Stimulated activated effector memory CD8-positive, alpha-beta T cell treated with anti-CD3 and anti-CD28 coated beads, Interleukin-12 subunit alpha, Interleukin-12 subunit beta, amount 100 ng/mL, for 72 hours (primary cell): ENCODE measurements around the gene DHRS2.
A peak's percentile ranks its signal among the peaks of the same experiment; 100 is the strongest.
"Not testable (repeated sequence)": the region's sequence is repeated elsewhere in the genome, so short reads cannot be mapped to it uniquely, and the experiment has no call there.

ENCODE experiments used
- ATAC-seq: fragments of 150-1000 bp; cut with Tn5 transposase; 2 replicates; pipeline ENCODE4 v1.10.0; 2021
- DNase-seq, 2 donors: peaks; one replicate each; pipeline ENCODE4 v3.0.0; 2021 to 2022; ENCODE audit warnings: low spot score in 2 of 2
- H3K27ac Mint-ChIP-seq: one replicate; pipeline ENCODE4 v1.8.0; 2022; ENCODE audit warnings: mild to moderate bottlenecking, mixed read lengths
- H3K36me3 Mint-ChIP-seq: one replicate; pipeline ENCODE4 v1.8.0; 2022; ENCODE audit warnings: mild to moderate bottlenecking, mixed read lengths
- H3K4me1 Mint-ChIP-seq: one replicate; pipeline ENCODE4 v1.8.0; 2022; ENCODE audit warnings: mixed read lengths
- H3K4me3 Mint-ChIP-seq: one replicate; pipeline ENCODE4 v1.8.0; 2022; ENCODE audit warnings: mild to moderate bottlenecking, mixed read lengths
- H3K9me3 Mint-ChIP-seq: one replicate; pipeline ENCODE4 v1.8.0; 2022; ENCODE audit warnings: mixed read lengths

DHRS2 gene

DNA sequence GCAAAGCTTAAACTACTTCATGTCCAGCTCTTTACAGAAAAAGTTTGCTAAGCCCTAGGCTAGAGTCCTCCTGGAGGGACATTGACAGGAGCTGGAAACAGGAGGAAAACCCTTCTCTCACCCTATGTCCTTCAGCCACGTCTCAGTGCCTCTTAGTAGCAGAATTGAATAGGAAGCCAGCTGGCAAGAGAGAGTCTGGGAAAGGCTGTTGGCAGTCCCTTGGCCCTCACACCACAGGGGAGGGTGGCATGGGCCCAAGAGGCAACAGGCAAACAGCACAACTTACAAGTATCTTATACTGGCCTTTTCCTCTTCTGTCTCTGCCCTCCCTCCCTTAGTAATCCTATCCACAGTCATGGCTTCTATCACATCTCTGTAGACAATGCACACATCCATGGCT, 27.7 kb upstream of the DHRS2 start:
- ATAC-seq (no peak), DNase-seq (no peak)
- peaks cover 47% of the 10 kb centered on the region for H3K4me1 Mint-ChIP-seq
- H3K9me3 Mint-ChIP-seq = peaks cover 5% of the 10 kb centered on the region
- H3K27ac Mint-ChIP-seq = peak overlapping the region; percentile 96
- no peak overlapping the region for H3K4me3 Mint-ChIP-seq
- H3K36me3 Mint-ChIP-seq = no peaks in the 10 kb centered on the region

DNA sequence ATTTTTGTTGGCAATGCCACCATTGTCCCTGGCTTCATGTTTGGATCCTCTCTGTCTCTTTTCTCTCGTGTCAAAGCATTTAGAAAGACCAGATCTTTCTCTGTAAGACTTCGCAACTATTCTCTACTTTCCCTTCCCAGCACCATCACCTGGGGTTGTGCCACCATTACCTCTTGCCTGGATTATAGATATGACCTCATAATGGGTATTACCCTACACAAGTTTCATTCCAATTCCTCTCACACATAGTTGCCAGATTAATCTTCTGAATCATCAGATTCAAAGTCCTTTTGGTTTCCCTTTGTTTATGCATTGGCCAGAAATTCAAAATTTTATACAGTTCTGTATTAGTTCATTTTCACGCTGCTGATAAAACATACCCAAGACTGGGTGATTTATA, 27.2 kb upstream of the DHRS2 start:
- Mint-ChIP-seq H3K9me3 (peaks cover 5% of the 10 kb centered on the region), H3K4me1 (peaks cover 51% of the 10 kb centered on the region), H3K4me3 (no peak overlapping the region), H3K27ac (peak overlapping the region; percentile 96), H3K36me3 (no peaks in the 10 kb centered on the region)
- DNase-seq (no peak), ATAC-seq (no peak)

DNA sequence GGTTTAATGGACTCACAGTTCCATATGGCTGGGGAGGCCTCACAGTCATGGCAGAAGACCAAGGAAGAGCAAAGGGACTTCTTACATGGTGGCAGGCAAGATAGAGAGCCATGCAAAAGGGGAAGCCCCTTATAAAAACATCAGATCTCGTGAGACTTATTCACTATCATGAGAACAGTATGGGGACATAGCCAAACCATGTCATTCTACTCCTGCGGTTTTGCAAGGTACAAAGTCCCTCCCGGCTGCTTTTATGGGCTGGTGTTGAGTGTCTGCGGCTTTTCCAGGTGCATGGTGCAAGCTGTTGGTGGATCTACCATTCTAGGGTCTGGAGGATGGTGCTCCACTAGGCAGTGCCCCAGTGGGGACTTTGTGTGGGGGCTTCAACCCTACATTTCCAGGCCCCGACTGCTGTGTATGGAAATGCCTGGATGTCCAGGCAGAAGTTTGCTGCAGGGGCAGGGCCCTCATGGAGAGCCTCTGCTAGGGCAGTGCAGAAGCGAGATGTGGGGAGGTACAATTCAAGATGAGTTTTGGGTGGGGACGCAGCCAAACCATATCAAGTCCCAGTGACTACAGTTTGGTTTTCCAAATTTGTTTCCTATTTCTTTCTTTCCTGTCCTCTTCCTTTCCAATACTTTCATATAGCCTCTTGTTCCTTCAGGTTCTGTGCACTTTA, 26.6 kb upstream of the DHRS2 start:
- peak overlapping the region; percentile 43 for H3K4me3 Mint-ChIP-seq

DNA sequence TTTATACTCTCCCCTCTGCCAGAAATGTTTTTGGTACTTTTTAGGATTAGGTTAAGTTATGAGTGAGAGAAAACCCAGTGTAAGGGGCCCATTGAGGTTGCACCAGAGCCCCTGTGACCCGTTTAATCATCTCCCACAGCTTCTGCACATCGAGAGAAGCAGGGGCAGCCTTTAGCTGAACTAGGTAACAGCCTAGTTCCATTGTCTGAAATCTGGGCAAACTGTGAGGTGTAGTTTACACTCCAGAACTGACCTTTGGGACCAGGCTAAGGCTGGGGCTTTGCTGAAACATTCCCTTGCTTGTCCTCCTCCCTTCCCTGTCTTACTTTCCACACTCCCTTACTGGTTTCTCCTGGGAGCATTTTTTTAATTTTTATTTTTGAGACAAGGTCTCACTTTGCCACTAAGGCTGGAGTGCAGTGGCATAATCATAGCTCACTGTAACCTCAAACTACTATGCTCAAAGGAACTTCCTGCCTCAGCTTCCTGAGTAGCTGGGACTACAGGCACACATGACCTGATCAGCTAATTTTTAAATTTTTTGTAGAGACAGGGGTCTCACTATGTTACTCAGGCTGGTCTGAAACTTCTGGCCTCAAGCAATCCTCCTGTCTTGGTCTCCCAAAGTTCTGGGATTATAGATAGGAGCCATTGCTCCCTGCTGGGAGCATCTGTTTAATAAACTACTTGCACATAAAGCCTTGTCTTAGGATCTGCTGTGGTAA, 25.9 kb upstream of the DHRS2 start:
- Mint-ChIP-seq H3K9me3 (peaks cover 5% of the 10 kb centered on the region), H3K4me1 (peaks cover 53% of the 10 kb centered on the region), H3K27ac (peak overlapping the region; percentile 96), H3K4me3 (peak overlapping the region; percentile 43), H3K36me3 (no peaks in the 10 kb centered on the region)
- ATAC-seq = no peak
- no peak for DNase-seq

More for the DNA sequence above, 26.6 kb upstream of the DHRS2 start:
- not testable (repeated sequence) for ATAC-seq, DNase-seq, H3K36me3 Mint-ChIP-seq, H3K9me3 Mint-ChIP-seq
- H3K4me1 Mint-ChIP-seq = peaks cover 56% of the 10 kb centered on the region
- peak overlapping the region; percentile 96 for H3K27ac Mint-ChIP-seq

DNA sequence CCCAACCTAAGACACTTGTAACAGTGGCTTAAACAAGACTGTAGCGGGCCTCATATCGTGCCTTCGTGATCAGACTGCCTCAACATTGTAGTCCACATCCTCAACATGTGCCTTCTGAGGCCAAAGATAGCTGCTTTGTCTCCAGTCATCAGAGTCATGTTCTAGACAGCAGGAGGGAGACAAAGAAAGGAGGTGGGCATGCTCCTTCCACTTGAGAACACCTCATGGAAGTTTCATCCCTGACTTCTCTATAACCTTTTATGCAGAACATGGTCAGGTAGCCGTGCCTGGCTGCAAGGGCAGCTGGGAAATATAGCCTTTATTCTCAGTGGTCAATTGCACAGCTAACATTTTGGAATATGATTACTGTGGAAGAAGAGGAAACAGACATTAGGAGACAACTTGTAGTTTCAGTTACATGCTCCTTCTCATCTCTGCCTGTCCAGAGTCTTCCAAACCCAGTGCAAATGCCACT, 25.3 kb upstream of the DHRS2 start:
- no peak for DNase-seq
- no peak for ATAC-seq
- Mint-ChIP-seq H3K9me3 (peaks cover 5% of the 10 kb centered on the region), H3K27ac (peak overlapping the region; percentile 96), H3K4me1 (peaks cover 47% of the 10 kb centered on the region), H3K4me3 (no peak overlapping the region), H3K36me3 (no peaks in the 10 kb centered on the region)

DNA sequence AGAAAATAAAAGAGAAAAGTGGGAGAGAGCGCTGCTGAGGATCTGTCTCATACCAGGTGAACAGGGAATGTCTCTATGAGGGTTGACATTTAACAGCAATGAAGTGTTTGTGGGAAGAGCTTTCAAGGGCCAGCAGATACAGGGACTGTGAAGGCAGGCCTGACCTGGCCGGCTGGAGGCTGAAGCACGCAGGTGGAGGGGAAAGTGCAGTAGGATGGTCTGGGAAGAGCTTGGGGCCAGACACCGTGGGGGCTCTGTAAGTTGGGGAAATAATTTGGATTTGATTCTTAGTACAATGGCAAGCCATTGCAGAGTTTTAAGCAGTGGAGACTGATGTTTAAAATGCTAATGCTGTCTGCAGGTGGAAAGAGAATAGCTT, 23.8 kb upstream of the DHRS2 start:
- ATAC-seq (no peak), DNase-seq (no peak)
- Mint-ChIP-seq H3K36me3 (no peaks in the 10 kb centered on the region), H3K4me3 (no peak overlapping the region), H3K27ac (no peak overlapping the region), H3K9me3 (peaks cover 5% of the 10 kb centered on the region), H3K4me1 (peaks cover 33% of the 10 kb centered on the region)

DNA sequence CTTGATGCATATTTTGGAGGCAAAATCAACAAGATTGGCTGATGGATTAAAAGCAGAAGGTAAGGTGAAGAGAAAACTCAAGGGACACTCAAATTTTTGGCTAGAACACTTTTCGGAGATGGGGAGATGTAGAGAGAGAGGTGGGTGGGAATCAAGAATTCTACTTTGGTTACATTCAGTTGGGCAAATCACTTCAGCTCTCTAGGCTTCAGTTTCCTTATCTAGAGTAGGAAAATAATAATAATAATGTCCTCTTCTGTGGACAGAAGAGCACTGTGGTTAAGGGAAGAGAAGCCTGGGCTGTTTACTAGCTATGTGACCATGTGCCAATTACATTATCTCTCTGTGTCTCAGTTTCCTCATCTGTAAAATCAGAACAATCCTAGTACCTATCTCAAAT, 23.4 kb upstream of the DHRS2 start:
- peaks cover 5% of the 10 kb centered on the region for H3K9me3 Mint-ChIP-seq
- H3K4me1 Mint-ChIP-seq = peaks cover 30% of the 10 kb centered on the region
- no peak overlapping the region for H3K4me3 Mint-ChIP-seq
- no peak overlapping the region for H3K27ac Mint-ChIP-seq
- no peaks in the 10 kb centered on the region for H3K36me3 Mint-ChIP-seq
- ATAC-seq = no peak
- no peak for DNase-seq

DNA sequence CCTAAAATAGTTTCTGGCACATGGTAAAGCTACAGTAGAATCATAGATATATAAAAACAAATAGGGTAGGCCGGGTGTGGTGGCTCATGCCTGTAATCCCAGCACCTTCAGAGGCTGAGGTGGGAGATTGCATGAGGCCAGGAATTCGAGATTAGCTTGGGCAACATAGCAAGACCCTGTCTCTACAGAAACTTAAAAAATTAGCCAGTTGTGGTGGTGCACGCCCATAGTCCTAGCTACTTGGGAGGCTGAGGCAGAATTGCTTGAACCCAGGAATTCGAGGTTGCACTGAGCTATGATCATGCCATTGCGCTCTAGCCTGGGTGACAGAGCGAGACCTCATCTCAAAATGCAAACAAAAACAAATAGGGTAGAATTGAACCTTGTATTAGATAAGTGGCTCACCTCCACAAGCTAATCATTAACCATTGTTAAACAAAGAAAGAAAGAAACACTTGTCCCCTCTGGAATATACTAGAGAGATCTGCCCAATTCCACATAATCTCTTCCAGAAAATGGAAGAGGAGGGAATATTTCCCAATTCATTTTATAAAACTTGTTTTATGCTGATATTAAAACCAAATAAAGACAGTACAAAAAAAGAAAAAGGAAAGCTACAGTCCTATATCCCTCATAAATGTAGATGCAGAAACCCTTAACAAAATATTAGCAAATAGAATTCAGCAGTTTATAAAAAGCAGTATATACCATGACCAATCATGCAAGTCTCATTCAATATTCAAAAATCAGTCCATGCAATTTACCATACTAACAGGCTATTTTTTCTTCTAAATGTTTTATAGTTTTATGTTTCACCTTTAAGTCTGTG, 22.7 kb upstream of the DHRS2 start:
- no peak overlapping the region for H3K4me3 Mint-ChIP-seq
- ATAC-seq (no peak), DNase-seq (no peak)
- H3K9me3 Mint-ChIP-seq = peaks cover 5% of the 10 kb centered on the region
- H3K4me1 Mint-ChIP-seq = peaks cover 29% of the 10 kb centered on the region
- H3K27ac Mint-ChIP-seq = peak overlapping the region; percentile 75
- H3K36me3 Mint-ChIP-seq = no peaks in the 10 kb centered on the region

DNA sequence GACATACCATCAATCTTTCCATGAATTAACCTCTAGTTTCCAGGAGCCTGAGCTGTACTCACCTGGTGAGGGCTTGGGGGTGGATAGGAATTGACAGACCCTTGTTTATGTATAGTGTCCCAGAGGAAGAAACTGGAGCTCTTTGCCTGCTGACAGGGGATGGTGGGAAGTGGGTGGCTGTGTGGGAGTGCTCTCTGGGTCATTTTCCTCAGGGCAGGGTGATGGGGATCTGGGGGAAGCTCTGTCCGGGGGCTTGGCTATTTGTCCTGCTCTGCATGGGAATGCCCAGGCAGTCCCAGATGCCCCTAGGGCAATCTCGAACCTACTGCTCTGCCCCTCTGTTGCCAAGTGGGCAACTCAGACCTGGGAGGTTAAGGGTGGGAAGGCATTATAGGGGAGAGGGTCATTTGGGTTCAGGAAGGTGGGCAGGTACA, 21.8 kb upstream of the DHRS2 start:
- peak overlapping the region; percentile 75 for H3K27ac Mint-ChIP-seq
- ATAC-seq = no peak
- DNase-seq = no peak
- no peaks in the 10 kb centered on the region for H3K36me3 Mint-ChIP-seq
- no peak overlapping the region for H3K4me3 Mint-ChIP-seq
- H3K9me3 Mint-ChIP-seq = no peaks in the 10 kb centered on the region
- peaks cover 25% of the 10 kb centered on the region for H3K4me1 Mint-ChIP-seq

DNA sequence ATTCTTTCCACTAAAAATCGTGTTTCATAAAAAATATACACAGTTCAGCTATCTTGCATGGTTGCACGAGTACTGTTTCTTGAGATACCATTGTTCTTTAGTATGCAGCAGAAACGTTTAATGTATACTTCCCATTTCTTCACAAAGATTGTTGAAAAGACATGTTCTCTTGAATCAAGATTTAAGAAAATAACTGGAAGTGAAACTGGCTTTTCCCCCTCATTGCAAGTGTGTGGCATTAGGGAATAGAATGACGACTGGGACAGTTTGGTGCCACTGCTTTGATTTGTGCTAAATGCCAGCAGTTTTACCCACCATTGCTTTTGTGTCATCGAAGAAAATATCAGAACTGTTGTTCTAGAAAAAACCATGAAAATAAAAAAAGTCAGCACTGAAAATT, 20.3 kb upstream of the DHRS2 start:
- no peak for DNase-seq
- Mint-ChIP-seq H3K27ac (no peak overlapping the region), H3K4me1 (peaks cover 16% of the 10 kb centered on the region)

DNA sequence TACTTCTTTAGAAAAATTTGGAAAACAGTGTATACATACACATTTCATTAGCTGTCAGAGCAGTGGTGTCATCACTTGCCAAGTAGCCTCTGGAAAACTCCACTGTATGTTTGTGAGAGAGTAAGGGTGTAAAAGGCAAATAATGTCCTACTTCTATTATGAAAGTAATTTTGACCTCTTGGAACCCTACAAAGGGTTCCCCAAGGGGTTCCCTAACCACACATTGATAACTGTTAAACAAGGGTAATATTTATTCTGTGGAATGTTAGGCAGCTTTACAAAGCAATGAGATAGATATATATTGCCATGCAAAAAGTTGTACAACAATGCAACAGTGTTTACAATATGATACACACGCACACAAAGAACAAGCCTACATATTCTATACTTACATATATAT, 18.6 kb upstream of the DHRS2 start:
- DNase-seq (no peak), ATAC-seq (no peak)
- Mint-ChIP-seq H3K9me3 (no peaks in the 10 kb centered on the region), H3K4me1 (peaks cover 16% of the 10 kb centered on the region), H3K36me3 (no peaks in the 10 kb centered on the region), H3K27ac (no peak overlapping the region), H3K4me3 (no peak overlapping the region)

More for the DNA sequence above, 20.3 kb upstream of the DHRS2 start:
- ATAC-seq = no peak
- Mint-ChIP-seq H3K4me3 (no peak overlapping the region), H3K36me3 (no peaks in the 10 kb centered on the region), H3K9me3 (no peaks in the 10 kb centered on the region)

DNA sequence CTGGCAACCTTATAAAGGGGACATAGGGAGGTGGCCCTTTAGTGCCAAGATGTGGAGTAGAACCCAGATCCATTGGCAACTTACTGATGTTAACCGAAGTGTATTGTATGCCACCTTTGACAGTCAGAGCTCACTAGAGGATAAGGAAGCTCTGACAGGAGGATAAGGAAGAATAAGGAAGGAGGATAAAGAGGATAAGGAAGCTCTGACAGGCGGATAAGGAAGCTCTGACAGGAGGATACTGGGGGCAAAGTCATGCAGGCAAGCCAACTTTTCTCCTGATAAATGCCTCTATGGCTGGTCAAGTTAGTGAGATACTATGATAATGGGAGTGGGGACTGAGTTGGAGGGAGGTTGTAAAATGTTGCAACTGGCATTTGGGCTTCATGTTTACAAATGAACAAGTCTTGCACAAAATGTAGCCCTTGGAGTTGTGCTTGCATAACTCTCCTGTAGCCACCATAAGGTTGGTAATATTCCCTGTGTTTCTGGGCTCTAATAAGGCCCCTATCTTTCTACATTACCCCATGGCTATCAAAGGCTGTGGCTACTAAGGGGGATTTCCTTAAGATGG, 17.7 kb upstream of the DHRS2 start:
- DNase-seq (no peak), ATAC-seq (no peak)
- Mint-ChIP-seq H3K9me3 (no peaks in the 10 kb centered on the region), H3K27ac (no peak overlapping the region), H3K36me3 (no peaks in the 10 kb centered on the region), H3K4me1 (peaks cover 16% of the 10 kb centered on the region), H3K4me3 (no peak overlapping the region)

DNA sequence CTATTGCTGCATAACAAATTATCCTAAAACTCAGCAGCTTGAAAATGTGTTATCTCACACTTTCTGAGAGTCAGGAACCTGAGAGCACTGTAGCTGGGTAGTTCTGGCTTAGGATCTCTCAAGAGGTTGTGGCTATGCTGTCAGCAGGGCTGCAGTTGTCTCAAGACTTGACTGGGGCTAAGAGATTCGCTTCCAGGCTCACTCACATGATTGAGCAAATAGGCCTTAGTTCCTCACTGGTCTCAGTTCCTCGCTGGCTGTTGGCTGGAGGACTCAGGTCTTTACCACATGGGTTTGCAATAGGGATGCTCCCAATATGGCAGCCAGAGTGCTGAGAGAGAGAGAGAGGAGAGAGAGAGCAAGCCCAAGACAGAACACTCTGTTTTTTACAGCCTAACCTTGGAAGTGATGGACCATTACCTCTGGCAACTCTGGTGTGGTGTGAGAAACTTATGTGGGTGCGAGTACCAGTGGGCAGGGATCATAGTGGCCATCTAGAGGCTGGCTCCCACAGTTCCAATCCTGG, 15.9 kb upstream of the DHRS2 start:
- DNase-seq (no peak), ATAC-seq (no peak)
- no peak overlapping the region for H3K27ac Mint-ChIP-seq
- H3K9me3 Mint-ChIP-seq = peaks cover 5% of the 10 kb centered on the region
- H3K4me1 Mint-ChIP-seq = peaks cover 5% of the 10 kb centered on the region
- H3K36me3 Mint-ChIP-seq = no peaks in the 10 kb centered on the region
- no peak overlapping the region for H3K4me3 Mint-ChIP-seq

DNA sequence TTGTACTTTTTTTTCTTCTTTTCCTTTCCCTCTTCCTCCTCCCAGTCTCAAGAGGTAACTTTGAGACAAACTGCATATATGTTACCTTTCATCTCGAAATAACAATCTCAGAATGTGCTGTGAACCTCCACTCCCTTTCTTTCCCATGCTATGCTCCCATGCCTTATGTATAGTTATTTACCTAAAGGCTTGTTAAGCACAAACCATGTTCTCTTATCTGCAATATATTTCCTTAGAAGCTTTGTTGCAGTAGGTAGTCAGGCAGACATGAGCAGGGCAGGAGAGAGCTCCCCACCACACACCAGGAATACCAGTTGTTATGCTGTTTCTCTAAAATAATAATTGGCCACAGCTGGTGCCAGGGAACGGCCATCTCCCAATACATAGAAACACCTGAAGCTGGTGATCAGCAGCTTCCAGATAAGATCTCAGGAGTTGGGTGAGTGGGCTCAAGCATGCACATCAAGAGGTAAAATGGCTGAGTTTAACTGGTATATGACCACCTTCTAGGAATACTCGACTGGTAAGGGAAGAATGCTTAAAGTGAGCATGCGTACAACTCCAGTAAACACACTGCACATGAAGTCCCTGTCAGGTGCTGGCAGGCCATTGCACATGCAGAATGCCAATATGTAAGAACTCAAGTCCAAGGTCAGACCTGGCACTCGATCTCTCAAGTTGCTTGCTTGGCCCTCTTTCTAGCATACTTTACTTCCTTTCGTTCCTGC, 14.8 kb upstream of the DHRS2 start:
- Mint-ChIP-seq H3K36me3 (no peaks in the 10 kb centered on the region), H3K4me3 (no peak overlapping the region), H3K9me3 (peaks cover 7% of the 10 kb centered on the region), H3K27ac (no peak overlapping the region), H3K4me1 (peaks cover 5% of the 10 kb centered on the region)
- DNase-seq = no peak
- no peak for ATAC-seq
